Uterus (tissue), 4 donors: ENCODE data around the gene PLXNA3. TPM values are rescaled to one million over a fixed set of nuclear protein-coding genes. Genes with fewer than 3 reads are reported as not detected.

Experiments used
- DNase-seq, 2 donors: peaks; one replicate each; pipeline ENCODE4 v3.0.0-alpha.2; 2019 to 2020
- H3K27ac ChIP-seq, 2 donors: fragments of 200-600 bp; sonication (generic); 1 replicate in 1 of 2; 2 replicates in 1 of 2; pipeline ENCODE4 v1.5.1; 2016 to 2018
- H3K27me3 ChIP-seq, 2 donors: fragments of 200-600 bp; sonication (generic); one replicate each; pipeline ENCODE4 v1.5.1; 2018 to 2019; ENCODE audit warnings: control low read depth in 1 of 2
- H3K36me3 ChIP-seq, 2 donors: fragments of 200-600 bp; sonication (generic); one replicate each; pipeline ENCODE4 v1.5.1; 2019; ENCODE audit warnings: control low read depth in 1 of 2
- H3K4me1 ChIP-seq, 2 donors: fragments of 200-600 bp; sonication (generic); one replicate each; pipeline ENCODE4 v1.5.1; 2018 to 2019; ENCODE audit warnings: control low read depth in 1 of 2
- H3K4me3 ChIP-seq, 2 donors: fragments of 200-600 bp; sonication (generic); 1 replicate in 1 of 2; 2 replicates in 1 of 2; pipeline ENCODE4 v1.5.1; 2018 to 2019; ENCODE audit warnings: mild to moderate bottlenecking in 1 of 2
- H3K9me3 ChIP-seq, 2 donors: fragments of 200-600 bp; sonication (generic); one replicate each; pipeline ENCODE4 v1.5.1; 2019; ENCODE audit warnings: control low read depth in 1 of 2
- CTCF ChIP-seq, 4 experiments: fragments of 200-600 bp in 2 of 4; fragments of 450-650 bp in 2 of 4; sonication (generic) in 2 of 4; IDR thresholded peaks; one replicate each; pipeline ENCODE4 v1.5.1; 2016 to 2019; ENCODE audit warnings: antibody characterized with exemption in 4 of 4, mild to moderate bottlenecking in 2 of 4, moderate library complexity in 1 of 4
- POLR2A ChIP-seq, 2 donors: fragments of 450-650 bp; IDR thresholded peaks; one replicate each; pipeline ENCODE4 v1.6.1; 2016; ENCODE audit warnings: antibody characterized with exemption in 2 of 2, mild to moderate bottlenecking in 1 of 2, moderate library complexity in 1 of 2
- intact Hi-C: fragments of 100-400 bp; cut with DNase I; formaldehyde crosslinking; loops from one replicate; pipeline ENCODE4 v1.15.1; 2023; ENCODE audit warnings: low total_unique reads
- total RNA-seq, 4 donors: library from RNA; depleted of rRNA in 3 of 4; stranded (reverse); fragments of >200 nt in 3 of 4; gene quantifications; one replicate each; pipeline versions ENCODE4 v1.1.0 to v1.2.4, GENCODE V29; 2014 to 2023
- donor health status: DM: yes; HTN: yes; CAD: no.

The PLXNA3 gene
- total RNA-seq, 4 donors from 2014 or later, result 2.1 to 102 (median 8.6) TPM

GRCh38 chrX:154430479-154430878 lies 27.6 kb upstream of the PLXNA3 start:
- no peak for DNase-seq
- intact Hi-C loops, result no loop called here
- Histone ChIP-seq H3K4me1 (no peaks in the 10 kb centered on the region), H3K36me3 (no peaks in the 10 kb centered on the region), H3K4me3 (no peak overlapping the region), H3K27me3 (no peaks in the 10 kb centered on the region), H3K9me3 (no peaks in the 10 kb centered on the region), H3K27ac (no peak overlapping the region)
- TF ChIP-seq CTCF (IDR thresholded peaks at IDR 0.05) (no peak), POLR2A (IDR thresholded peaks at IDR 0.05) (no peak)

- intact Hi-C loops, result no loop called here
- Histone ChIP-seq H3K36me3 (no peaks in the 10 kb centered on the region), H3K4me1 (no peaks in the 10 kb centered on the region), H3K9me3 (no peaks in the 10 kb centered on the region), H3K4me3 (no peak overlapping the region), H3K27ac (no peak overlapping the region), H3K27me3 (no peaks in the 10 kb centered on the region)
- no peak for TF ChIP-seq CTCF (IDR thresholded peaks at IDR 0.05)
- no peak for TF ChIP-seq POLR2A (IDR thresholded peaks at IDR 0.05)
- DNase-seq, result no peak
Observed at GRCh38 chrX:154430916-154431315, 27.2 kb upstream of the PLXNA3 start.

GRCh38 chrX:154431341-154431740 lies 26.7 kb upstream of the PLXNA3 start:
- TF ChIP-seq CTCF (IDR thresholded peaks at IDR 0.05), result no peak
- no peak for TF ChIP-seq POLR2A (IDR thresholded peaks at IDR 0.05)
- intact Hi-C loops, result no loop called here
- Histone ChIP-seq H3K27ac (no peak overlapping the region), H3K4me1 (no peaks in the 10 kb centered on the region), H3K9me3 (no peaks in the 10 kb centered on the region), H3K27me3 (no peaks in the 10 kb centered on the region), H3K4me3 (no peak overlapping the region), H3K36me3 (no peaks in the 10 kb centered on the region)
- no peak for DNase-seq

- DNase-seq, result no peak
- Histone ChIP-seq H3K27ac (no peak overlapping the region), H3K27me3 (no peaks in the 10 kb centered on the region), H3K4me3 (no peak overlapping the region), H3K36me3 (no peaks in the 10 kb centered on the region), H3K9me3 (no peaks in the 10 kb centered on the region), H3K4me1 (no peaks in the 10 kb centered on the region)
- intact Hi-C loops, result no loop called here
- TF ChIP-seq CTCF (IDR thresholded peaks at IDR 0.05) (no peak), POLR2A (IDR thresholded peaks at IDR 0.05) (no peak)
Observed at GRCh38 chrX:154432210-154432609, 25.9 kb upstream of the PLXNA3 start.

- no peaks in the 10 kb centered on the region for H3K27me3 ChIP-seq
- intact Hi-C loops, result no loop called here
- H3K36me3 ChIP-seq, result no peaks in the 10 kb centered on the region
- TF ChIP-seq POLR2A (IDR thresholded peaks at IDR 0.05) (no peak), CTCF (IDR thresholded peaks at IDR 0.05) (no peak)
- DNase-seq, result no peak
- peaks cover 0 to 2% of the 10 kb centered on the region in 2 donors for H3K4me1 ChIP-seq
- H3K4me3 ChIP-seq, result no peak overlapping the region
- no peak overlapping the region for H3K27ac ChIP-seq
- no peaks in the 10 kb centered on the region for H3K9me3 ChIP-seq
Observed at GRCh38 chrX:154433605-154434004, 24.5 kb upstream of the PLXNA3 start.
